Measurements from ENCODE around the gene NTRK1. TPM values are rescaled to one million over a fixed set of nuclear protein-coding genes. Genes with fewer than 3 reads are reported as not detected.
"Not testable (repeated sequence)": the region's sequence is repeated elsewhere in the genome, so short reads cannot be mapped to it uniquely, and the experiment has no call there.

The NTRK1 gene
- total RNA-seq, 1 experiment from 2014 or later = not detected

DNA sequence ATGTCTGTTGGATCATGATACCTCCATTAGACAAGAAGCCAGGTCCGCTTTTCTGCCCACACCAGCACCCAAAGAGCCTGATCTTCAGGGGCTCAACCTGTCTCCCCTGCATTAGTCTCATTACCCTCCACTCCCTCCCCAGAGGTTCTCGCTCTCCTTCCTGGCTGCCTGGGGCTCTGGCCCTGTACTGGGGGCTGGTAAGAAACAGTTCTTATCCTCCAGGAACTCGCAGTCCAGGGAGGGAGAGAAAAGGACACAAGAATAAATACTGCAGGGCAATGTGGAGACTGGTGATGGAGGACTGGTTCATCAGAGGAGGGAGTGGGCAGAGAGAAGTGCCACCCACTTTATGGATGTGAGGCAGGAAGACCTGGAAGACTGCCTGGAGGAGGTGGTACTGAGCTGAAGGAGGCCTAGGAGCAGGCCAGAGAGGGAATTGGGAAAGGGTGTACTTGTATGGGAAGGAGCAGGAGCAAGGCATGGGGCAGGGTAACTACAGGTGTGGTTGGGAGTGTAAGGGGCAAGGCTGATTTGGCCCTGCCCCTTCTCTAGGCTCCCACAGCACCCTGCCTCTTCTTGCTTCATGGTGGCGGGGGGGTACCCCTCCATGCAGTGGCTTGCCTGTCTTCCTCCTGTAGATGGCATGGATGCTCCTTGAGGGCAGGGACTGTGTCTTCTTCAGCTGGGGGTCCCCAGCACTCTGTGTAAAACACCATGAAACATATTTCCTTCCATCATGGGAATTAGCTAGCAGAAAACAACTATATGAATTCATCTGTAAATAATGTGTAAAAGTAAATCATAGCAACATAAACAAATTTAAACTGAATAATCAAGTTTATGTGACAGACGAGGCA is 64.7 kb downstream of the NTRK1 start:
- no peak for DNase-seq
- Histone ChIP-seq H3K4me1 (peaks cover 6% of the 10 kb centered on the region), H3K27ac (no peak overlapping the region), H3K9me3 (replicated peaks) (no peaks in the 10 kb centered on the region), H3K27me3 (peaks cover 6% of the 10 kb centered on the region), H3K4me3 (no peak overlapping the region), H3K36me3 (no peaks in the 10 kb centered on the region)

DNA sequence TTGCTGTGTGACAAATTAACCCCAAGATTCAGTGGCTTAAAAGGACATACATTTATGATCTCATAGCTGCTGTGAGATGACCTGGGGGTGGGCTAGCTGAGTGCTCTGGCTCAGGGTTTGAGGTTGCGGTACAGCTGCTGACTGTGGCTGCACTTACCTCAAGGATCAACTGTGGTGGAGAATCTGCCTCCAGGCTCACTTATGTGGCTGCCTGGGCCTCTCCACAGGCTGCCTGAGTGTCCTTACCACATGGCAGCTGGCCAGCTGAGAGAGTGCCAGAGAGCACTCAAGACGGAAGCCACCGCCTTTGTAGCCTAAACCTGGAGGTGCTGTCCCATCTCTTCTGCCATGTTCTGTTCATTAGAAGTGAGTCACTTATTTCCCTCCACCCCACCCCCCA is 65.5 kb downstream of the NTRK1 start:
- peak; percentile 94 to 96 for DNase-seq
- Histone ChIP-seq H3K4me3 (no peak overlapping the region), H3K27ac (no peak overlapping the region), H3K4me1 (peaks cover 6% of the 10 kb centered on the region), H3K36me3 (no peaks in the 10 kb centered on the region), H3K9me3 (replicated peaks) (no peaks in the 10 kb centered on the region), H3K27me3 (peaks cover 6% of the 10 kb centered on the region)

DNA sequence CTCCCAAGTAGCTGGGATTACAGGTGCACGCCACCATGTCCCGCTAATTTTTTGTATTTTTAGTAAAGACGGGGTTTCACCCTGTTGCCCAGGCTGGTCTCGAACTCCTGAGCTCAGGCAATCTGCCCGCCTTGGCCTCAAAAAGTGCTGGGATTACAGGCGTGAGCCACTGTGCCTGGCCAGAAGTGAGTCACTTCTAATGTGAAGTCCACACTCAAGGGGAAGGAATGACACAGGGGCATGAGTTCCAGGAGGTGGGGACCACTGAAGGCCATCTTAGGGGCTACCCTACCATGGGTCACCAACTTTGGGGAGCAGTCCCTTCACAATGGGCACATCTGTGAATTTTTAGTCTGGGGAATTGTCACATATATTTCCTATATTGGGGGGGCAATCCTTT is 66.0 kb downstream of the NTRK1 start:
- H3K27me3 ChIP-seq, DNase-seq: not testable (repeated sequence)

DNA sequence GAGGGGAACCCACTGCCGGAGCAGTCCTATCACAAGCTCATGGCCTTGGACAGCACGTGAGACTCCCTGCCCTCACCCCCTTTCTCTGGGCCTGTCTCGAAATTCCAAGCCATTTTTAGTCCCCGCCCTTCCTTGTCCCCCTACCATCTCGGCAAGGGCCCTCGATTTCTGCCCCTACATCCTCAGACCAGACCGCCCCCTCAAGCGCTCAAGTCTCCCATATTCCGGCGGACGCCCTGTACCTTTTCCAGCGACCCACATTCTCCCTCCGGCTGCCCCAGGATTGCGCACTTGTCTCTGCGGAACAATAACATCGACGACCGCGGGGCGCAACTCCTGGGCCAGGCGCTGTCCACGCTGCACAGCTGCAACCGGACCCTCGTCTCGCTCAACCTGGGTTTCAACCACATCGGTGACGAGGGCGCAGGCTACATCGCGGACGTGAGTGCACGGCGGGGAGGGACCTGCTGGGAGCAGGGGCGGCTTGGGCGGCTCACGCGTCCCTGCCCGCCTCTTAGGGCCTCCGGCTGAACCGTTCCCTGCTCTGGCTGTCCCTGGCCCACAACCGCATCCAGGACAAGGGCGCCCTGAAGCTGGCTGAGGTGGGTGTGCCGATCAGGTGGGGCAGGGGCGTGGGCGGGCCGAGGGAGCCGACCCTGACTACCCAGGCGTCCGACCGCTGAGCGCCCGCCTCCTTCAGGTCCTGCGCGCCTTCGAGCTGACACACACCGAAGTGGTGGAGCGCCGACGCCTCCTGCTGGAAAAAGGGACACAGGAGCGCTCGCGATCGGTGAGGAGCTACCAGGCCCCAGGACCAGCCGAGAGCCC is 66.8 kb downstream of the NTRK1 start:
- H3K36me3 ChIP-seq = no peaks in the 10 kb centered on the region
- no peak for DNase-seq
- H3K4me1 ChIP-seq = peaks cover 6% of the 10 kb centered on the region
- H3K4me3 ChIP-seq = no peak overlapping the region
- no peaks in the 10 kb centered on the region for H3K9me3 ChIP-seq (replicated peaks)
- peaks cover 2% of the 10 kb centered on the region; the same call in 1 of the 2 replicates for H3K27me3 ChIP-seq
- no peak overlapping the region for H3K27ac ChIP-seq

More for the DNA sequence above, 66.0 kb downstream of the NTRK1 start:
- H3K4me3 ChIP-seq; H3K36me3 ChIP-seq; H3K4me1 ChIP-seq; H3K9me3 ChIP-seq (replicated peaks); H3K27ac ChIP-seq: not testable (repeated sequence)

DNA sequence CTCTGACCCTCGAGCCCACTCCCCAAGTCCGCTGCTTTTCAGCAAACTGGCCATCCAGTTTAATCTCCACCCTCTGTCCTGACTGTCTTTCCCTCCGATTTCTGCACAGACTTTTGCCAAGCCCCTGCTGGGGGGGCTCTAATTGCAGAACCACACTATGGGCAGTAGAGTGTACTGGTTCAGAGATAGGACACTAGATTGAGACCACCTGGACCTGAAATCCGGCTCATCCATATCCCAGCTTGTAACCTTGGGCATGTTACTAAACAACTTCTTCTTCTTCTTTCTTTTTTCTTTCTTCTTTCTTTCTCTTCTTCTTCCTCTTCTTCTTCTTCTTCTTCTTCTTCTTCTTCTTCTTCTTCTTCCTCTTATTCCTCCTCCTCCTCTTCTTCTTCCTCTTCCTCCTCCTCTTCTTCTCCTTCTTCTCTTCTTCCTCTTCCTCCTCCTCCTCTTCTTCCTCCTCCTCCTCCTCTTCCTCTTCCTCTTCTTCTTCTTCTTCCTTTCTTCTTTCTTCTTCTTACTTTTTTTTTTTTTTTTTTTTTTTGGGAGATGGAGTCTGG is 67.5 kb downstream of the NTRK1 start:
- no peak for DNase-seq
- Histone ChIP-seq H3K4me1 (peaks cover 6% of the 10 kb centered on the region), H3K36me3 (no peaks in the 10 kb centered on the region), H3K27ac (no peak overlapping the region), H3K27me3 (peaks cover 2% of the 10 kb centered on the region; the same call in 1 of the 2 replicates), H3K4me3 (no peak overlapping the region), H3K9me3 (replicated peaks) (no peaks in the 10 kb centered on the region)

DNA sequence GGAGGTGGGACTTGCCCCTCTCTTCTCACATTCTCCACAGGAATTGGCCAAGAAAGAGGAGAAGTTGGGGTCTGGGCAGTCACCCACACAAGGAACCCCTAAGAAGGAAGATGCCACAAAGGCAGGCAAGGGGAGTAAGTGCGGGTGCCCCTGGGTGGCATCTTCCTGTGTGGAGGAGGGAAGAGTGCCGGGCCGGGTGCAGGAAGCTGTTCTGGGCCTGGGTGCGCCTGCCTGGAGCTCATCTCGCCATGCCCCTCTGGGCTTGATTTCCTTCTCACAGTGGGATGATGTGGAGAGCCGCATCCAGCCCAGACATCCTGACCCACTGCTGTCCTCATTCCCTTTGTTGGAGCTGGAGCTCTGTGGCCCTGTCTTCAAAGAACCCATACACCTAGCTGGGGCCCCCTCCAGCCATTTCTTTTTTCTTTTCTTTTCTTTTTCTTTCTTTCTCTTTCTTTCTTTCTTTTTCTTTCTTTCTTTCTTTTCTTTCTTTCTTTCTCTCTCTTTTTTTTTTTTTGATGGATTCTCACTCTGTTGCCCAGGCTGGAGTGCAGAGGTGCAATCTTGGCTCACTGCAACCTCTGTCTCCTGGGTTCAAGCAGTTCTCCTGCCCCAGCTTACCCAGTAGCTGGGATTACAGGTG is 69.1 kb downstream of the NTRK1 start:
- no peak overlapping the region for H3K27ac ChIP-seq
- peaks cover 6% of the 10 kb centered on the region for H3K4me1 ChIP-seq
- no peak for DNase-seq
- H3K36me3 ChIP-seq = no peaks in the 10 kb centered on the region
- H3K4me3 ChIP-seq = no peak overlapping the region
- H3K27me3 ChIP-seq = peaks cover 2% of the 10 kb centered on the region; the same call in 1 of the 2 replicates
- no peaks in the 10 kb centered on the region for H3K9me3 ChIP-seq (replicated peaks)

DNA sequence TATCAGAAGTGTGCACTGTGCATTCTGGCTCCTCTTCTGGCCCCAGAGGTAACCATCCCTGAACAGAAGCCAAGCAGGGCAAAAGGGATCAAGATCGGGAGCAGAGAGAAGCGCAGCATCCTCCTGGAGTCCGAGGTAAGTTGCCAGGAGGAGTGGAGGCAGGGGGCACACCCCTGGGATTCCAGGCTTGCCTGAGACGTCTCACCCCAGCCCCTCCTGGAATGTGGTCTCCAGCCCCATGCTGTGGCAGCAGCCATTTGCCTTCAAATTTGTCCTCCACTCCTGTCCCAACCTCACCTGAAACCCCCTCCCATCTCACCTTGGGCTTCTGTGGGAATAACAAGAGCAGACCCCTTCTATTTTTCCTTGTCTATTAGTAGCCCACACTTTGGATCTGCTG is 69.8 kb downstream of the NTRK1 start:
- no peak for DNase-seq
- no peaks in the 10 kb centered on the region for H3K9me3 ChIP-seq (replicated peaks)
- peaks cover 2% of the 10 kb centered on the region; the same call in 1 of the 2 replicates for H3K27me3 ChIP-seq
- H3K27ac ChIP-seq = no peak overlapping the region
- no peaks in the 10 kb centered on the region for H3K36me3 ChIP-seq
- peaks cover 5% of the 10 kb centered on the region for H3K4me1 ChIP-seq
- H3K4me3 ChIP-seq = no peak overlapping the region

Other genes with a start within 250 kb of the NTRK1 start
- gene HAPLN2, start 241.4 kb upstream of the NTRK1 start, total RNA-seq (2014; rRNA removed; shearing (Covaris generic)) = 0.20 and 0.23 TPM in 2 replicates
- gene BCAN, start 218.7 kb upstream of the NTRK1 start, total RNA-seq (2014; rRNA removed; shearing (Covaris generic)) = 0.05 TPM in 1 of 2 replicates, not detected in the other
- gene NES, start 183.5 kb upstream of the NTRK1 start, total RNA-seq (2014; rRNA removed; shearing (Covaris generic)) = 356 and 359 TPM in 2 replicates
- gene CRABP2, start 155.3 kb upstream of the NTRK1 start, total RNA-seq (2014; rRNA removed; shearing (Covaris generic)) = 0.43 and 0.85 TPM in 2 replicates
- 8.6 and 9.9 TPM in 2 replicates for gene METTL25B, start 132.4 kb upstream of the NTRK1 start, total RNA-seq (2014; rRNA removed; shearing (Covaris generic))
- 29.1 and 33.7 TPM in 2 replicates for gene ISG20L2, start 132.1 kb upstream of the NTRK1 start, total RNA-seq (2014; rRNA removed; shearing (Covaris generic))
- 53.4 and 61.3 TPM in 2 replicates for gene MRPL24, start 119.8 kb upstream of the NTRK1 start, total RNA-seq (2014; rRNA removed; shearing (Covaris generic))
- gene HDGF, start 109.2 kb upstream of the NTRK1 start, total RNA-seq (2014; rRNA removed; shearing (Covaris generic)) = 276 and 278 TPM in 2 replicates
- gene PRCC, start 93.3 kb upstream of the NTRK1 start, total RNA-seq (2014; rRNA removed; shearing (Covaris generic)) = 56.4 and 61.2 TPM in 2 replicates
- gene SH2D2A, start 44.0 kb upstream of the NTRK1 start, total RNA-seq (2014; rRNA removed; shearing (Covaris generic)) = 0.30 TPM in 1 of 2 replicates, not detected in the other
- gene INSRR, start 1.7 kb upstream of the NTRK1 start, total RNA-seq (2014; rRNA removed; shearing (Covaris generic)) = not detected in 2 replicates
- not detected in 2 replicates for gene PEAR1, start 32.9 kb downstream of the NTRK1 start, total RNA-seq (2014; rRNA removed; shearing (Covaris generic))
- not detected in 2 replicates for gene LRRC71, start 59.8 kb downstream of the NTRK1 start, total RNA-seq (2014; rRNA removed; shearing (Covaris generic))
- gene ARHGEF11, start 184.9 kb downstream of the NTRK1 start, total RNA-seq (2014; rRNA removed; shearing (Covaris generic)) = 19.0 and 19.7 TPM in 2 replicates
- gene ETV3L, start 238.9 kb downstream of the NTRK1 start, total RNA-seq (2014; rRNA removed; shearing (Covaris generic)) = 0.05 TPM in 1 of 2 replicates, not detected in the other